GM20000 (cell line): ENCODE data around the gene COL23A1.

Source experiments
- DNase-seq: peaks from one replicate; pipeline ENCODE4 v3.0.0; 2012; ENCODE audit warnings: low spot score
- CTCF ChIP-seq: IDR thresholded peaks from 2 replicates; pipeline ENCODE4 v1.5.1; 2012; ENCODE audit warnings: mild to moderate bottlenecking, control low read depth; ENCODE audit errors: extremely low read depth, missing control alignments

Gene COL23A1

DNA sequence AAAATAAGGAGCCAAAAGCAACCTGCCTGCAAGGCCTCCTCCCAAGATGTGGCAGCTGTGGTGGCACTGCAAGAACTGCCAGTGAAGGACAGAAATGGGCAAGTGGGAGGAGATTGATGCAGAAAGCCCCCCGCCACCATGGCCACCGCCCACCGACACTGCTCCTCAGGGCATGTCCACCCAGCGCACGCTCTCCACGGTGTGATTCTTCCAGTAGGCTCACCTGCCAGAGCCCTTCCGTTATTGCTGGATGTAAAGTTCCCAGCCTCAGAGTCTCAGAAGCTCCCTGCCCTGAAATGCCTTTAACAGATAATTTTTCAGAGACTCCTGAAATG lies 202.4 kb downstream of the COL23A1 start:
- DNase-seq: no peak
- TF ChIP-seq CTCF: no peak

DNA sequence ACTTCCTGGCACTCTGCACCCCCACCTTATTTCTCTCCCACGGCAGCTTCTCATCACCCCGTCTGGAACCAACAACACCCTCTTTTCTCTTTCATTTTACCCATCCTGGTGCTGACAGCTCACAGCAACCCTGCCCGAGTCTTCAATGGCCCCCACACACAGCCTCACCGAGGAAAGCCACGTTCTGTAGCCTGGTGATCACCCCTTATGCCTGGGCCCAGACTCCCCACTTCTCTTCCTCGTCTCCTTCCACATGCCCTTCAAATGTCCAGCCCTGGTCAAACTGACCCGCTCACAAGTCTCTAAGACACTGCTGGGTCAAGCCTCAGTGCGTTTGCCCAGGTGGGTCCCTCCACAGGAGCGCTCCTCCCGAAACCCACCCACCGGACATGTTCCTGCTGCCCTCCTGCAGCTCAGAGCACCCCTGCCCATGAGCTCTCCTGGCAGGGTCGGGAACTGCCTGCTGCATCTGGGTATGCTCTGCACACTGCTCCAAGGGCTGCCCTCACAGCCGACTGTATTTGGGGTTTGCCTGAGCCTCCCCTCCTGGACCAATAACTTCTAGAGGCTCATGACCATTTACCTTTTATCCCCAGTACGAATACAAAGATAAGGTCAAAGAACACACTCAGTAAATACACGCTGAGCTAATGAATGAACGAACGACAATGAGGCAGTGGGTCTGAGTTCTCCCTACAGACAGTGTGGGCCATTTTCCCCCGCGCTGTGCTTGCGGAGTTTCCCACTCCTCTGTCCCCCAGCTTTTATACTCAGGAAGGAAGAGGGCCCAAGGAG lies 202.9 kb downstream of the COL23A1 start:
- no peak for TF ChIP-seq CTCF

GRCh38 chr5:178386336-178386931 lies 203.8 kb downstream of the COL23A1 start:
- TF ChIP-seq CTCF: no peak

More for the DNA sequence above, 202.9 kb downstream of the COL23A1 start:
- DNase-seq: no peak

GRCh38 chr5:178385496-178385890 lies 204.7 kb downstream of the COL23A1 start:
- TF ChIP-seq CTCF: no peak
- no peak for DNase-seq

More at GRCh38 chr5:178386336-178386931, 203.8 kb downstream of the COL23A1 start:
- no peak for DNase-seq

DNA sequence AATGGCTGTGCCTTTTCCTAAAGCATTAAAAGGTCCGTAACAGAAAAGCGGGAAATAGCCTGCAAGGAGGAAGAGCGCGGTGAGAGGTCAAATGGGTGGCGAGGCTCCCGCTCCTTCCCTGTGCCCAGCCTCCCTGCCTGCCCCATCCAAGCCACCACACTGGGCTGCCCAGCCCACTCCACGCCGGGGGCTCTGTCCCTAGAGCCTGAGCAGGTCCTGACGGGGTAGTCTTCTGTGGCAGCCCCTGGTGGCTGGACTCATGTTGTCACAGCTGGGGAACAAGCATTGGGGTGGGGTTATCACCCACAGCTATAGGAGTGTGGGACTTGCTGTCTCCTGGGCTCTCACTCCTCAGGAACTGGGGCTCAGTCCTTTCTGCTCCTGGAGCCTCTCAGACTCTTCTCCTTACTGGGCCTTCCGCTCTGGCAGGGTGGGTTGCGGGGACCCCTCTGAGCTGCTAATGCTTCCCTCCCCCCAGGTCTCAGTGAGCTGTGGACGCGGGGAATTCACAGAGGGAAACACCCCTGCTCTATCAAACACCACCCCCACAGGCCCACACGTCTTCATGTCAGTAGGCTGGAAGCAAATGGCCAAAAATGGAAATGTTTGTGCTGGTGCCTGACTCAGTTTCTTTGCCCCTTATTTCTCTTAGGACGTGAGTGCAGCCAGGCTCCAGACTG lies 205.2 kb downstream of the COL23A1 start:
- no peak for TF ChIP-seq CTCF
- DNase-seq: no peak

DNA sequence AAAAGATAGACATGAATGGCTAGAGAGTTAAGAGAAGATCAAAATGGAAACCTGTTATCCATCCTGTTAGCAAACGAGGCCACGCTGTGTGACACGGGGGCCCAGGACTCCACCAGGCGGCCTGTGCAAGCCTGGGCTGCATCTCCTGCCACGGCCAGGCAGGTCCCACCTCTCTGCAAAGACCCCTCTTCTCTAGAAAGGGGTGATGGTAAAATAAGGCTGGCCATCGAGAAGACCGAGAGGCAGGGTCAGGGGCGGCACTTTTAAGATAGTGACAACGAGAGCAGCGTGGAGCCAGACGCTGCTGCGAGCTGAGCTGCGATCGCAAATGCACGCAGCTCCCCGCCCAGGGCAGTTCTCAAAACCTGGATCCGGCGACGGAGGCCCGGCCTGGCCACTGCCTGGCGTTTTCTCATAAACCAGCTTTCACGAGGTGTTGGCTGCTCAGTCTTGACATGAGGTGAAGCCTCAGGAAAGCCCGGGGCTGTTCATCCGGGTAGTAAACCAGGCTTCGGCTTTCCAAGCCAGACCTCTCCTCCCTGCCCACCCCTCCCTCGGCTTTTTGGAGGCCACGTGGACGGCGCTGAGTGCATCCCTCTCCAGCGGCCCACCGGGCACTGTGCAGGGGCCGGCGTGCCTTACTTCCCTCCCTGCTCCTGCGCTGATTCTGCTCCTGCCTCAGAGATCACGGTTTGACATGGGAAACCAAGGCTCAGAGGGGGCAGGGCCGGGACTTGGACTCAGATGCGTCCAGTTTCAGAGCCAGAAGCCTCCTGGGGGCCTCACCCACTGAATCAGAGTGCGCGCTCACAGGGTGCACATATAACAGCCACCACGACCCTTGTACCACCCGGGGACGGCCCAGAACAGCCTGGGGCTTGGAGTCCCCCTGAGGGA lies 206.0 kb downstream of the COL23A1 start:
- no peak for TF ChIP-seq CTCF
- no peak for DNase-seq
